Measurements from ENCODE around the gene IL16. TPM values are rescaled to one million over a fixed set of nuclear protein-coding genes. Genes with fewer than 3 reads are reported as not detected.

Gene IL16
- total and polyA plus RNA-seq, 4 donors, result 1.9 to 6.9 (median 4.4) TPM

GRCh38 chr15:81294516-81294880 lies 97.8 kb downstream of the IL16 start:
- H3K9ac ChIP-seq (ENCODE audit: low read depth in 1 of 2, low read length in 2 of 2), result peak overlapping the region in 1 of 2 donors; percentile 23
- DNase-seq (ENCODE audit: low spot score), result no peak
- no peaks in the 10 kb centered on the region for H3K36me3 ChIP-seq (ENCODE audit: control insufficient read depth in 4 of 4, insufficient read depth in 3 of 4, low read depth in 1 of 4, low read length in 3 of 4)
- 58% methylated on average over 6 of the region's 6 CpGs for WGBS
- TF ChIP-seq HNF4A (conservative IDR thresholded peaks at IDR 0.05) (no peak), REST (IDR thresholded peaks at IDR 0.05) (no peak), EGR1 (IDR thresholded peaks at IDR 0.05; ENCODE audit: low read depth in 2 of 2) (no peak), FOXA2 (IDR thresholded peaks at IDR 0.05) (no peak), SP1 (IDR thresholded peaks at IDR 0.05) (no peak), GABPA (IDR thresholded peaks at IDR 0.05 in 1 of 2, conservative IDR thresholded peaks at IDR 0.05 in 1 of 2) (no peak), YY1 (IDR thresholded peaks at IDR 0.05) (no peak), JUND (IDR thresholded peaks at IDR 0.05) (no peak), NR2F2 (IDR thresholded peaks at IDR 0.05) (no peak), CTCF (IDR thresholded peaks at IDR 0.05; ENCODE audit: low read depth, low read length, missing input control) (no peak), MAX (IDR thresholded peaks at IDR 0.05) (no peak), RXRA (IDR thresholded peaks at IDR 0.05) (no peak), ATF3 (IDR thresholded peaks at IDR 0.05) (no peak), TAF1 (conservative IDR thresholded peaks at IDR 0.05) (no peak), HNF4G (IDR thresholded peaks at IDR 0.05) (no peak), RAD21 (IDR thresholded peaks at IDR 0.05) (no peak)
- peak overlapping the region; percentile 21 to 58 for H3K27ac ChIP-seq (ENCODE audit: low read depth in 1 of 2, low read length in 2 of 2)
- no peak overlapping the region for H3K4me3 ChIP-seq (ENCODE audit: low read depth in 1 of 3, low read length in 3 of 3)
- no peaks in the 10 kb centered on the region for H3K9me3 ChIP-seq (ENCODE audit: control insufficient read depth in 4 of 4, low read length in 3 of 4)
- H3K27me3 ChIP-seq (ENCODE audit: control insufficient read depth in 4 of 4, insufficient read depth in 4 of 4, low read length in 3 of 4), result no peaks in the 10 kb centered on the region
- H3K4me1 ChIP-seq (ENCODE audit: control insufficient read depth in 4 of 4, insufficient read depth in 4 of 4, low read length in 3 of 4), result peaks cover 0 to 6% (median 0%) of the 10 kb centered on the region in 4 donors

- Histone ChIP-seq H3K9me3 (ENCODE audit: control insufficient read depth in 4 of 4, low read length in 3 of 4) (no peaks in the 10 kb centered on the region), H3K4me3 (ENCODE audit: low read depth in 1 of 3, low read length in 3 of 3) (no peak overlapping the region), H3K36me3 (ENCODE audit: control insufficient read depth in 4 of 4, insufficient read depth in 3 of 4, low read depth in 1 of 4, low read length in 3 of 4) (no peaks in the 10 kb centered on the region), H3K4me1 (ENCODE audit: control insufficient read depth in 4 of 4, insufficient read depth in 4 of 4, low read length in 3 of 4) (peaks cover 0 to 6% (median under 1%) of the 10 kb centered on the region in 4 donors), H3K27me3 (ENCODE audit: control insufficient read depth in 4 of 4, insufficient read depth in 4 of 4, low read length in 3 of 4) (no peaks in the 10 kb centered on the region), H3K9ac (ENCODE audit: low read depth in 1 of 2, low read length in 2 of 2) (no peak overlapping the region), H3K27ac (ENCODE audit: low read depth in 1 of 2, low read length in 2 of 2) (peak overlapping the region; percentile 62 to 70)
- DNase-seq (ENCODE audit: low spot score), result no peak
- WGBS, result 76% methylated on average over 5 of the region's 5 CpGs
- TF ChIP-seq CTCF (IDR thresholded peaks at IDR 0.05; ENCODE audit: low read depth, low read length, missing input control), result no peak
- TF ChIP-seq MAX (IDR thresholded peaks at IDR 0.05), result no peak
- TF ChIP-seq NR2F2 (IDR thresholded peaks at IDR 0.05), result no peak
Measured at GRCh38 chr15:81295486-81296121, 98.9 kb downstream of the IL16 start.

Measured in liver (tissue), 9 donors.